Heart left ventricle (tissue), 16 donors: ENCODE results near the gene LTBP4. TPM values are rescaled to one million over a fixed set of nuclear protein-coding genes. Genes with fewer than 3 reads are reported as not detected.

Source experiments
- ATAC-seq, 4 donors: fragments of 200-7000 bp; cut with Tn5 transposase; one replicate each; pipeline ENCODE4 v1.9.1; 2020 to 2022; ENCODE audit warnings: moderate library complexity in 4 of 4, mild to moderate bottlenecking in 3 of 4, moderate number of reproducible peaks in 1 of 4
- DNase-seq, 5 donors: peaks; one replicate each; pipeline ENCODE4 v3.0.0-alpha.2; 2020
- H3K27ac ChIP-seq, 12 donors: fragments of 200-600 bp; sonication (generic) in 4 of 12; one replicate each; pipeline versions ENCODE4 v1.5.0 to v1.8.0; 2016 to 2022; ENCODE audit warnings: mild to moderate bottlenecking in 2 of 12
- H3K27me3 ChIP-seq, 9 donors: fragments of 200-600 bp; sonication (generic) in 2 of 9; one replicate each; pipeline versions ENCODE4 v1.5.1 to v1.8.0; 2016 to 2022; ENCODE audit warnings: mild to moderate bottlenecking in 3 of 9
- H3K36me3 ChIP-seq, 9 donors: fragments of 200-600 bp; sonication (generic) in 2 of 9; one replicate each; pipeline versions ENCODE4 v1.5.0 to v1.8.0; 2018 to 2022; ENCODE audit warnings: mild to moderate bottlenecking in 2 of 9
- H3K4me1 ChIP-seq, 12 donors: fragments of 200-600 bp; sonication (generic) in 4 of 12; one replicate each; pipeline versions ENCODE4 v1.5.0 to v1.8.0; 2016 to 2022; ENCODE audit warnings: mild to moderate bottlenecking in 3 of 12
- H3K4me3 ChIP-seq, 12 donors: fragments of 200-600 bp; sonication (generic) in 4 of 12; one replicate each; pipeline versions ENCODE4 v1.5.0 to v1.8.0; 2017 to 2022; ENCODE audit warnings: mild to moderate bottlenecking in 9 of 12, moderate library complexity in 4 of 12
- H3K9me3 ChIP-seq, 12 donors: fragments of 200-600 bp; sonication (generic) in 4 of 12; one replicate each; pipeline versions ENCODE4 v1.5.0 to v1.8.0; 2016 to 2022; ENCODE audit warnings: mild to moderate bottlenecking in 1 of 12
- POLR2A ChIP-seq, 2 donors: fragments of 450-650 bp; IDR thresholded peaks; one replicate each; pipeline ENCODE4 v1.6.1; 2017; ENCODE audit warnings: antibody characterized with exemption in 2 of 2, mild to moderate bottlenecking in 2 of 2, moderate library complexity in 2 of 2
- WGBS, 4 donors: extraction: QIAGEN DNeasy Blood & Tissue Kit in 2 of 4; methylation state at CpG; one replicate each; pipeline versions ENCODE4 v1.1.5 to v1.1.7; 2013 to 2018; 5-methylcytosine and 5-hydroxymethylcytosine counted together
- intact Hi-C, 10 donors: fragments of 100-400 bp; cut with DNase I; formaldehyde crosslinking; loops; one replicate each; pipeline versions ENCODE4 v1.11.1 to v1.14.2; 2022
- polyA plus RNA-seq, 2 donors: library from polyadenylated mRNA; stranded (reverse); fragments of 200-250 nt; gene quantifications; one replicate each; pipeline ENCODE4 v1.2.3, GENCODE V29; 2013
- total RNA-seq, 9 donors: library from RNA; depleted of rRNA in 2 of 9; stranded (reverse); fragments of >200 nt in 2 of 9; fragmentation: NEBNext Ultra II Directional in 3 of 9; extraction: Animal tissue kit (Norgen Biotek cat#: 25700) in 3 of 9; gene quantifications; one replicate each; pipeline versions ENCODE4 v1.1.0 to v1.2.4, GENCODE V29; 2016 to 2023
- TF ChIP-seq, protein P1 (sequence below), 12 donors: fragments of 200-600 bp; sonication (generic) in 4 of 12; IDR thresholded peaks; one replicate each; pipeline versions ENCODE4 v1.5.0 to v1.8.0; 2018 to 2022; ENCODE audit warnings: antibody characterized with exemption in 12 of 12, mild to moderate bottlenecking in 5 of 12
- donor health status: ischemic (EF 13 %, LVEDD 7.1; RV severe dilation, severe dysfunction).
- donor health status: healthy with polysubstance abuse.
- donor health status: DM: no; HTN: yes; CAD: no.
- donor health status: DM: no; HTN: no; CAD: no.
- donor health status: ischemic (EF 25% LVEDD 6.9; RV normal size, moderate dysfunction).
- donor health status: ischemic (EF 25% LVEDD 5.7; RV mildly dilated, moderate dysfunction).
- donor health status: healthy.
- donor health status: DM: yes; HTN: yes; CAD: no.
- donor health status: ischemic (EF 35%, LVEDD 5.7; RV mildly dilated, moderate dysfunction).
- donor health status: nonischemic (EF 11% LVEDD 7.7; RV severe dilation, severe dysfunction).
- donor health status: DM: yes; HTN: yes; CAD: no.
- donor health status: PGD.
- donor health status: ischemic (EF 29% LVEDD 5.4; RV normal size, mild dysfunction).
- donor health status: nonischemic (EF 23%, LVEDD 6.1; RV moderate dilation, normal function).

LTBP4 gene
- total and polyA plus RNA-seq, 11 donors: 95.0 to 319 (median 172) TPM

- no peak for ATAC-seq
- intact Hi-C loops: loop anchor here in 1 of 10 donors (10.0 kb wide), 1 partner anchor 317 kb away; no protein-coding TSS in a partner anchor
These were observed 56.9 kb downstream of the LTBP4 start for GRCh38 chr19:40658031-40658430.

GRCh38 chr19:40659116-40659515, 57.9 kb downstream of the LTBP4 start:
- WGBS, 4 donors: 86 to 92% (median 88%) methylated on average over 5 of the region's 5 CpGs
- H3K4me3 ChIP-seq: no peak overlapping the region
- H3K4me1 ChIP-seq: peaks cover 0 to 20% (median 9%) of the 10 kb centered on the region in 12 donors
- no peaks in the 10 kb centered on the region for H3K27me3 ChIP-seq
- ATAC-seq: no peak
- no peaks in the 10 kb centered on the region for H3K36me3 ChIP-seq
- H3K9me3 ChIP-seq: no peaks in the 10 kb centered on the region
- no peak for DNase-seq
- TF ChIP-seq, protein P1, sequence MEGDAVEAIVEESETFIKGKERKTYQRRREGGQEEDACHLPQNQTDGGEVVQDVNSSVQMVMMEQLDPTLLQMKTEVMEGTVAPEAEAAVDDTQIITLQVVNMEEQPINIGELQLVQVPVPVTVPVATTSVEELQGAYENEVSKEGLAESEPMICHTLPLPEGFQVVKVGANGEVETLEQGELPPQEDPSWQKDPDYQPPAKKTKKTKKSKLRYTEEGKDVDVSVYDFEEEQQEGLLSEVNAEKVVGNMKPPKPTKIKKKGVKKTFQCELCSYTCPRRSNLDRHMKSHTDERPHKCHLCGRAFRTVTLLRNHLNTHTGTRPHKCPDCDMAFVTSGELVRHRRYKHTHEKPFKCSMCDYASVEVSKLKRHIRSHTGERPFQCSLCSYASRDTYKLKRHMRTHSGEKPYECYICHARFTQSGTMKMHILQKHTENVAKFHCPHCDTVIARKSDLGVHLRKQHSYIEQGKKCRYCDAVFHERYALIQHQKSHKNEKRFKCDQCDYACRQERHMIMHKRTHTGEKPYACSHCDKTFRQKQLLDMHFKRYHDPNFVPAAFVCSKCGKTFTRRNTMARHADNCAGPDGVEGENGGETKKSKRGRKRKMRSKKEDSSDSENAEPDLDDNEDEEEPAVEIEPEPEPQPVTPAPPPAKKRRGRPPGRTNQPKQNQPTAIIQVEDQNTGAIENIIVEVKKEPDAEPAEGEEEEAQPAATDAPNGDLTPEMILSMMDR (IDR thresholded peaks at IDR 0.05): no peak
- TF ChIP-seq POLR2A (IDR thresholded peaks at IDR 0.05): no peak
- H3K27ac ChIP-seq: no peak overlapping the region
- intact Hi-C loops: loop anchor here in 1 of 10 donors (10.0 kb wide), 1 partner anchor 316 kb away; no protein-coding TSS in a partner anchor

More at GRCh38 chr19:40658031-40658430, 56.9 kb downstream of the LTBP4 start:
- H3K4me3 ChIP-seq: no peak overlapping the region
- TF ChIP-seq, protein P1 (IDR thresholded peaks at IDR 0.05): no peak
- TF ChIP-seq POLR2A (IDR thresholded peaks at IDR 0.05): no peak
- no peaks in the 10 kb centered on the region for H3K36me3 ChIP-seq
- H3K27me3 ChIP-seq: no peaks in the 10 kb centered on the region
- no peak for DNase-seq
- H3K27ac ChIP-seq: no peak overlapping the region
- H3K9me3 ChIP-seq: no peaks in the 10 kb centered on the region
- whole genome bisulfite sequencing, 4 donors: 90 to 97% (median 93%) methylated on average over 8 of the region's 8 CpGs
- peaks cover 0 to 12% (median under 1%) of the 10 kb centered on the region in 12 donors for H3K4me1 ChIP-seq

DNA sequence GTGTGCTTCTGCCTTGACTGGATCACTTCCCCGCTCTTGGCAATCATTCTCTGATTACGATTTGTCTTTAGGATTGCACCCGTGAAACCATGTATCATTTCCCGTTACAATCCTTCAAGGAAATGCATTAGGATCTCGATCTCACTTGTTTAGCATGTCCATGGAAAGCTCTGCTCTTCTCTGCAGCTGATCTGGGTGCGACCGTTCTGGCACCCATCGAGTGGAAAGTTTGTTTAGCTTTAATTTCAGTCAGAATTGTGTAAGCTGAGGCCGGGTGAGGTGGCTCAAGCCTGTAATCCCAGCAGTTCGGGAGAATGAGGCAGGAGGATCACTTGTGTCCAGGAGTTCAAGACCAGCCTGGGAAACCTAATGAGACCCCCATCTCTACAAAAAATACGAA, 58.4 kb downstream of the LTBP4 start:
- Histone ChIP-seq H3K4me3 (no peak overlapping the region), H3K9me3 (no peaks in the 10 kb centered on the region), H3K27me3 (no peaks in the 10 kb centered on the region), H3K4me1 (peaks cover 0 to 20% (median 10%) of the 10 kb centered on the region in 12 donors), H3K36me3 (no peaks in the 10 kb centered on the region), H3K27ac (no peak overlapping the region)
- intact Hi-C loops: loop anchor here in 1 of 10 donors (10.0 kb wide), 1 partner anchor 315 kb away; no protein-coding TSS in a partner anchor
- ATAC-seq (no peak), DNase-seq (no peak)
- 83 to 87% (median 86%) methylated on average over 11 of the region's 11 CpGs for WGBS, 4 donors
- TF ChIP-seq, protein P1 (IDR thresholded peaks at IDR 0.05): no peak
- no peak for TF ChIP-seq POLR2A (IDR thresholded peaks at IDR 0.05)

GRCh38 chr19:40661616-40662015, 60.4 kb downstream of the LTBP4 start:
- intact Hi-C loops: loop anchor here (1.0 to 10.0 kb wide), 17 partner anchors 53 to 603 kb away; partner anchors contain the start of genes COQ8B (in 4 of the 10), HNRNPUL1 (in 4 of the 10) and ITPKC (in 4 of the 10)
- WGBS, 4 donors: 87 to 100% (median 93%) methylated on average over 1 of the region's 1 CpG

More at GRCh38 chr19:40661616-40662015, 60.4 kb downstream of the LTBP4 start:
- H3K36me3 ChIP-seq: no peaks in the 10 kb centered on the region
- H3K27ac ChIP-seq: no peak overlapping the region
- H3K27me3 ChIP-seq: no peaks in the 10 kb centered on the region
- no peaks in the 10 kb centered on the region for H3K9me3 ChIP-seq
- TF ChIP-seq, protein P1 (IDR thresholded peaks at IDR 0.05): no peak
- TF ChIP-seq POLR2A (IDR thresholded peaks at IDR 0.05): no peak
- no peak for ATAC-seq
- H3K4me1 ChIP-seq: peaks cover 0 to 20% (median 10%) of the 10 kb centered on the region in 12 donors
- no peak for DNase-seq
- H3K4me3 ChIP-seq: no peak overlapping the region
